WTC11 (cell line): Measurements from ENCODE around the gene MAP1LC3C. TPM values are rescaled to one million over a fixed set of nuclear protein-coding genes. Genes with fewer than 3 reads are reported as not detected.

Experiments used
- ATAC-seq: fragments of 200-7000 bp; cut with Tn5 transposase; 2 replicates; pipeline ENCODE4 v1.10.0; 2021; ENCODE audit warnings: mild to moderate bottlenecking, moderate library complexity
- CTCF ChIA-PET: fragments of 300-600 bp; sonication (Branson Sonifier 250); formaldehyde crosslinking; loops from one replicate; lab custom pipeline; 2021; ENCODE audit warnings: antibody characterized with exemption; lab: Charles Lee
- POLR2A ChIA-PET: fragments of 350-600 bp; sonication (Branson Sonifier 250); formaldehyde crosslinking; loops from one replicate; lab custom pipeline; 2021; ENCODE audit warnings: antibody characterized with exemption; lab: Charles Lee
- DNase-seq: peaks from one replicate; pipeline ENCODE4 v3.0.0; 2021; ENCODE audit warnings: low spot score
- H3K27ac Mint-ChIP-seq: 2 replicates; pipeline ENCODE4 v1.8.0; 2021; ENCODE audit warnings: mixed read lengths
- H3K27me3 Mint-ChIP-seq: 2 replicates; pipeline ENCODE4 v1.8.0; 2021; ENCODE audit warnings: low read depth, mild to moderate bottlenecking, moderate library complexity, mixed read lengths
- H3K36me3 Mint-ChIP-seq: 2 replicates; pipeline ENCODE4 v1.8.0; 2021; ENCODE audit warnings: mixed read lengths
- H3K4me1 Mint-ChIP-seq: 2 replicates; pipeline ENCODE4 v1.8.0; 2022; ENCODE audit warnings: mixed read lengths
- H3K4me3 Mint-ChIP-seq: 2 replicates; pipeline ENCODE4 v1.8.0; 2021; ENCODE audit warnings: mild to moderate bottlenecking, moderate library complexity, mixed read lengths
- H3K9me3 Mint-ChIP-seq: 2 replicates; pipeline ENCODE4 v1.8.0; 2021; ENCODE audit warnings: mixed read lengths
- CDX4 ChIP-seq: fragments of 250-450 bp; sonication (Bioruptor Pico); IDR thresholded peaks from 2 replicates; pipeline ENCODE4 v1.9.0; 2021; ENCODE audit warnings: moderate library complexity, mild to moderate bottlenecking, inconsistent platforms, borderline replicate concordance
- CREM ChIP-seq: sonication (generic); formaldehyde crosslinking; IDR thresholded peaks from 2 replicates; pipeline ENCODE4 v1.8.1; 2022; ENCODE audit warnings: mild to moderate bottlenecking, missing genetic modification reagents, moderate library complexity
- CTCF ChIP-seq: fragments of 200-600 bp; IDR thresholded peaks from 2 replicates; pipeline ENCODE4 v1.8.0; 2022; ENCODE audit warnings: antibody characterized with exemption
- EMX1 ChIP-seq: fragments of 250-450 bp; sonication (Bioruptor Pico); IDR thresholded peaks from 2 replicates; pipeline ENCODE4 v1.8.0; 2021; ENCODE audit warnings: mild to moderate bottlenecking
- FOXK1 ChIP-seq: sonication (generic); formaldehyde crosslinking; IDR thresholded peaks from 2 replicates; pipeline ENCODE4 v1.8.0; 2022; ENCODE audit warnings: mild to moderate bottlenecking, moderate library complexity, missing genetic modification reagents
- FOXP4 ChIP-seq: sonication (generic); formaldehyde crosslinking; IDR thresholded peaks from 2 replicates; pipeline ENCODE4 v1.8.0; 2022; ENCODE audit warnings: mild to moderate bottlenecking, missing genetic modification reagents
- PRDM15 ChIP-seq: sonication (generic); formaldehyde crosslinking; IDR thresholded peaks from 2 replicates; pipeline ENCODE4 v1.8.0; 2022; ENCODE audit warnings: missing genetic modification reagents
- PRRX2 ChIP-seq: fragments of 250-450 bp; sonication (Bioruptor Pico); IDR thresholded peaks from 2 replicates; pipeline ENCODE4 v1.8.0; 2021; ENCODE audit warnings: mild to moderate bottlenecking
- STAT6 ChIP-seq: sonication (generic); formaldehyde crosslinking; conservative IDR thresholded peaks from 2 replicates; pipeline ENCODE4 v1.8.1; 2023; ENCODE audit warnings: mild to moderate bottlenecking, low read depth, missing genetic modification reagents, moderate library complexity
- TEAD1 ChIP-seq: sonication (generic); formaldehyde crosslinking; IDR thresholded peaks from 2 replicates; pipeline ENCODE4 v1.8.0; 2022; ENCODE audit warnings: mild to moderate bottlenecking, missing genetic modification reagents
- TEAD4 ChIP-seq: sonication (generic); formaldehyde crosslinking; IDR thresholded peaks from 2 replicates; pipeline ENCODE4 v1.8.0; 2022; ENCODE audit warnings: mild to moderate bottlenecking, missing genetic modification reagents
- USF1 ChIP-seq: sonication (generic); formaldehyde crosslinking; IDR thresholded peaks from 2 replicates; pipeline ENCODE4 v1.8.0; 2022; ENCODE audit warnings: mild to moderate bottlenecking, missing genetic modification reagents
- ZBTB43 ChIP-seq: sonication (generic); formaldehyde crosslinking; IDR thresholded peaks from 2 replicates; pipeline ENCODE4 v1.8.1; 2023; ENCODE audit warnings: mild to moderate bottlenecking, missing genetic modification reagents
- ZNF232 ChIP-seq: sonication (generic); formaldehyde crosslinking; IDR thresholded peaks from 2 replicates; pipeline ENCODE4 v1.8.0; 2022; ENCODE audit warnings: mild to moderate bottlenecking, missing genetic modification reagents
- ZNF423 ChIP-seq: fragments of 250-450 bp; sonication (Bioruptor Pico); IDR thresholded peaks from 2 replicates; pipeline ENCODE4 v2.1.2; 2022; ENCODE audit warnings: mild to moderate bottlenecking, moderate library complexity
- ZNF512 ChIP-seq: sonication (generic); formaldehyde crosslinking; IDR thresholded peaks from 2 replicates; pipeline ENCODE4 v1.8.1; 2022; ENCODE audit warnings: missing genetic modification reagents, borderline replicate concordance
- ZNF671 ChIP-seq: fragments of 250-450 bp; sonication (Bioruptor Pico); IDR thresholded peaks from 2 replicates; pipeline ENCODE4 v1.8.0; 2021; ENCODE audit warnings: mild to moderate bottlenecking
- total RNA-seq: library from RNA; stranded (reverse); gene quantifications from 3 replicates; pipeline ENCODE4 v1.2.3, GENCODE V29; 2021

Gene MAP1LC3C
- total RNA-seq, 1 experiment from 2014 or later: 1.5 TPM

- no peaks in the 10 kb centered on the region for H3K4me1 Mint-ChIP-seq
- TF ChIP-seq PRRX2 (CRISPR knock-in tag): no peak
- no peaks in the 10 kb centered on the region for H3K36me3 Mint-ChIP-seq
- H3K27ac Mint-ChIP-seq: no peak overlapping the region
- no peak overlapping the region for H3K4me3 Mint-ChIP-seq
- DNase-seq: no peak
- ChIA-PET CTCF (interaction anchor here (0.6 to 2.0 kb wide), 2 partner anchors 48 to 129 kb away, joined by 3 to 5 read pairs; partner anchors contain the start of gene MAP1LC3C), POLR2A (no interaction called here)
- no peak for ATAC-seq
- no peaks in the 10 kb centered on the region for H3K9me3 Mint-ChIP-seq
- H3K27me3 Mint-ChIP-seq: no peaks in the 10 kb centered on the region
Observed at GRCh38 chr1:241950390-241950789, 48.5 kb downstream of the MAP1LC3C start.

GRCh38 chr1:241947354-241947753 lies 51.5 kb downstream of the MAP1LC3C start:
- no peak overlapping the region for H3K27ac Mint-ChIP-seq
- CTCF ChIA-PET: interaction anchor here (1.2 to 1.3 kb wide), 2 partner anchors 38 to 51 kb away, joined by 5 to 6 read pairs; partner anchors contain the start of gene MAP1LC3C

More at GRCh38 chr1:241947354-241947753, 51.5 kb downstream of the MAP1LC3C start:
- TF ChIP-seq TEAD1 (no peak), ZNF232 (no peak), PRDM15 (CRISPR knock-in tag) (no peak), CREM (CRISPR knock-in tag) (no peak), TEAD4 (CRISPR knock-in tag) (no peak), STAT6 (CRISPR knock-in tag) (no peak), ZBTB43 (CRISPR knock-in tag) (no peak), FOXK1 (CRISPR knock-in tag) (no peak), USF1 (CRISPR knock-in tag) (no peak), ZNF423 (CRISPR knock-in tag) (no peak), FOXP4 (CRISPR knock-in tag) (no peak), CDX4 (CRISPR knock-in tag) (no peak), ZNF512 (CRISPR knock-in tag) (no peak), PRRX2 (CRISPR knock-in tag) (no peak), ZNF671 (CRISPR knock-in tag) (no peak), EMX1 (no peak), CTCF (no peak)
- no peak for DNase-seq
- Mint-ChIP-seq H3K4me1 (no peaks in the 10 kb centered on the region), H3K9me3 (no peaks in the 10 kb centered on the region), H3K36me3 (no peaks in the 10 kb centered on the region), H3K4me3 (no peak overlapping the region), H3K27me3 (no peaks in the 10 kb centered on the region)
- ATAC-seq: no peak
- POLR2A ChIA-PET: no interaction called here
